GM18520 (cell line): ENCODE measurements around the gene CIROP.

Experiments
- ATAC-seq: cut with Tn5 transposase; IDR thresholded peaks from one replicate; pipeline ENCODE4 v1.9.1; 2021; ENCODE audit not compliant: unreplicated experiment

CIROP gene

GRCh38 chr14:23068789-23069412 is 35.9 kb downstream of the CIROP start:
- peak; percentile 59 for ATAC-seq

- ATAC-seq: no peak
Measured at GRCh38 chr14:23067847-23068788, 36.7 kb downstream of the CIROP start.

- ATAC-seq: no peak
Measured at GRCh38 chr14:23066855-23067744, 37.7 kb downstream of the CIROP start.

- ATAC-seq: no peak
Measured at GRCh38 chr14:23066368-23066767, 38.4 kb downstream of the CIROP start.

- no peak for ATAC-seq
Measured at GRCh38 chr14:23063601-23064000, 41.2 kb downstream of the CIROP start.

- ATAC-seq: no peak
Measured at GRCh38 chr14:23062002-23062401, 42.8 kb downstream of the CIROP start.

- ATAC-seq: no peak
Measured at GRCh38 chr14:23060536-23061260, 44.1 kb downstream of the CIROP start.

- ATAC-seq: no peak
Measured at GRCh38 chr14:23058654-23059504, 45.9 kb downstream of the CIROP start.

GRCh38 chr14:23057757-23058653 is 46.8 kb downstream of the CIROP start:
- peak; percentile 50 for ATAC-seq

- no peak for ATAC-seq
Measured at GRCh38 chr14:23056956-23057756, 47.6 kb downstream of the CIROP start, which contains the start of gene CDH24. CDH24 (minus strand) TSS chr14:23057520; CDS start chr14:23055733, 1,787 bp downstream.

GRCh38 chr14:23056145-23056955 is 48.4 kb downstream of the CIROP start:
- peak; percentile 30 for ATAC-seq

- no peak for ATAC-seq
Measured at GRCh38 chr14:23055621-23056144, 49.1 kb downstream of the CIROP start.

- ATAC-seq: no peak
Measured at GRCh38 chr14:23055147-23055550, 49.6 kb downstream of the CIROP start.

- no peak for ATAC-seq
Measured at GRCh38 chr14:23054000-23054811, 50.6 kb downstream of the CIROP start.

GRCh38 chr14:23053426-23053825 is 51.4 kb downstream of the CIROP start:
- ATAC-seq: no peak

GRCh38 chr14:23052671-23053070 is 52.1 kb downstream of the CIROP start:
- no peak for ATAC-seq
